Kidney (tissue), 14 donors: Measurements from ENCODE around the gene FANCC. TPM values are rescaled to one million over a fixed set of nuclear protein-coding genes. Genes with fewer than 3 reads are reported as not detected.

Source experiments
- DNase-seq, 5 donors: peaks; one replicate each; pipeline ENCODE4 v3.0.0-alpha.2; 2013 to 2020
- FAIRE-seq: peaks from 2 replicates; lab custom pipeline; 2012; peaks lifted over from hg19 to GRCh38; lab: Jason Lieb, UNC
- H3K27ac ChIP-seq, 2 donors: one replicate each; pipeline ENCODE4 v1.7.0; 2013; ENCODE audit warnings: low read depth in 2 of 2, low read length in 2 of 2, inconsistent platforms in 1 of 2
- H3K27me3 ChIP-seq: one replicate; pipeline ENCODE4 v1.7.1; 2013; ENCODE audit warnings: low read length, inconsistent platforms; ENCODE audit not compliant: control insufficient read depth, insufficient read depth
- H3K36me3 ChIP-seq, 3 donors: one replicate each; pipeline versions ENCODE4 v1.7.0 to v1.7.1; 2013; ENCODE audit warnings: low read length in 3 of 3, control low read depth in 1 of 3, inconsistent platforms in 1 of 3; ENCODE audit not compliant: insufficient read depth in 3 of 3, control insufficient read depth in 2 of 3
- H3K4me1 ChIP-seq, 3 donors: one replicate each; pipeline versions ENCODE4 v1.7.0 to v1.7.1; 2013; ENCODE audit warnings: low read length in 3 of 3, inconsistent platforms in 1 of 3, low read depth in 1 of 3; ENCODE audit not compliant: control insufficient read depth in 2 of 3, insufficient read depth in 2 of 3
- H3K4me3 ChIP-seq, 3 donors: one replicate each; pipeline versions ENCODE4 v1.7.0 to v1.8.1; 2013; ENCODE audit warnings: low read length in 3 of 3, control low read depth in 1 of 3, inconsistent platforms in 1 of 3
- H3K9ac ChIP-seq, 3 donors: one replicate each; pipeline versions ENCODE4 v1.7.0 to v1.7.1; 2013; ENCODE audit warnings: low read length in 3 of 3, control low read depth in 1 of 3, inconsistent platforms in 1 of 3
- H3K9me3 ChIP-seq, 3 donors: one replicate each; pipeline versions ENCODE4 v1.7.0 to v1.7.1; 2013; ENCODE audit warnings: low read length in 3 of 3, control low read depth in 1 of 3, inconsistent platforms in 1 of 3; ENCODE audit not compliant: control insufficient read depth in 2 of 3, insufficient read depth in 1 of 3
- CTCF ChIP-seq: IDR thresholded peaks from 3 replicates; pipeline ENCODE4 v1.5.1; 2012; ENCODE audit warnings: mild to moderate bottlenecking, moderate library complexity, borderline replicate concordance; ENCODE audit not compliant: insufficient read depth; ENCODE audit errors: extremely low read depth
- intact Hi-C: fragments of 100-400 bp; cut with DNase I; formaldehyde crosslinking; loops from one replicate; pipeline ENCODE4 v1.11.1; 2022
- polyA plus RNA-seq: library from polyadenylated mRNA; stranded (reverse); fragments of 350-450 nt; fragmentation: Illumina TruSeq; extraction: RNeasy Lipid Tissue Mini Kit (QIAGEN cat#74804); gene quantifications from one replicate; pipeline ENCODE4 v1.2.3, GENCODE V29; 2014; ENCODE audit warnings: low read depth, low replicate concordance; ENCODE audit not compliant: insufficient read depth
- total RNA-seq: library from RNA; stranded (reverse); fragmentation: NEBNext Ultra II Directional; extraction: Animal tissue kit (Norgen Biotek cat#: 25700); gene quantifications from one replicate; pipeline ENCODE4 v1.2.1, GENCODE V29; 2021
- donor health status: control.
- donor health status: control.
- donor health status: control.
- donor health status: control.
- donor health status: control.
- donor health status: DM: yes; HTN: yes; CAD: no.
- donor health status: Normal renal cell carcinoma (clear cell type).

Gene FANCC
- total and polyA plus RNA-seq, 2 donors from 2014 or later = 7.5 to 10.8 TPM

- no peaks in the 10 kb centered on the region for H3K27me3 ChIP-seq
- H3K9me3 ChIP-seq = no peaks in the 10 kb centered on the region
- intact Hi-C loops = no loop called here
- no peak overlapping the region for H3K27ac ChIP-seq
- DNase-seq (no peak), FAIRE-seq (no peak)
- no peak overlapping the region for H3K9ac ChIP-seq
- no peak overlapping the region for H3K4me3 ChIP-seq
- H3K36me3 ChIP-seq = no peaks in the 10 kb centered on the region
- no peaks in the 10 kb centered on the region for H3K4me1 ChIP-seq
- no peak for TF ChIP-seq CTCF
Measured at GRCh38 chr9:95357316-95357715, 39.8 kb upstream of the FANCC start.

- Histone ChIP-seq H3K9me3 (no peaks in the 10 kb centered on the region), H3K27me3 (no peaks in the 10 kb centered on the region), H3K9ac (no peak overlapping the region), H3K27ac (no peak overlapping the region), H3K36me3 (no peaks in the 10 kb centered on the region), H3K4me3 (no peak overlapping the region), H3K4me1 (no peaks in the 10 kb centered on the region)
- no peak for TF ChIP-seq CTCF
- DNase-seq (peak in 3 of 5 donors; percentile 29 to 64 (median 50)), FAIRE-seq (no peak)
- intact Hi-C loops = no loop called here
Measured at GRCh38 chr9:95355500-95355899, 38.0 kb upstream of the FANCC start.

GRCh38 chr9:95351051-95351450 lies 33.5 kb upstream of the FANCC start:
- DNase-seq (no peak), FAIRE-seq (no peak)
- H3K27ac ChIP-seq = no peak overlapping the region
- H3K9me3 ChIP-seq = no peaks in the 10 kb centered on the region
- H3K36me3 ChIP-seq = no peaks in the 10 kb centered on the region
- intact Hi-C loops = no loop called here
- no peak overlapping the region for H3K4me3 ChIP-seq
- peaks cover 0 to 3% (median 0%) of the 10 kb centered on the region in 3 donors for H3K4me1 ChIP-seq
- no peak overlapping the region for H3K9ac ChIP-seq
- TF ChIP-seq CTCF = no peak
- no peaks in the 10 kb centered on the region for H3K27me3 ChIP-seq

- DNase-seq (no peak), FAIRE-seq (no peak)
- Histone ChIP-seq H3K4me1 (peaks cover 0 to 3% (median 0%) of the 10 kb centered on the region in 3 donors), H3K36me3 (no peaks in the 10 kb centered on the region), H3K9me3 (no peaks in the 10 kb centered on the region), H3K27me3 (no peaks in the 10 kb centered on the region), H3K9ac (no peak overlapping the region), H3K4me3 (no peak overlapping the region), H3K27ac (no peak overlapping the region)
- TF ChIP-seq CTCF = no peak
- intact Hi-C loops = no loop called here
Measured at GRCh38 chr9:95350266-95350665, 32.8 kb upstream of the FANCC start.
